AG04450 (cell line): Measurements from ENCODE around the gene MLXIPL. TPM values are rescaled to one million over a fixed set of nuclear protein-coding genes. Genes with fewer than 3 reads are reported as not detected.

ENCODE experiments used
- CTCF ChIA-PET: fragments of 300-600, 350-600 bp; formaldehyde crosslinking; extraction: SDS; loops from one replicate; lab custom pipeline; 2022; ENCODE audit warnings: antibody characterized with exemption, inconsistent platforms; lab: Charles Lee
- POLR2A ChIA-PET: fragments of 350-600 bp; formaldehyde crosslinking; extraction: SDS; loops from one replicate; lab custom pipeline; 2021; ENCODE audit warnings: antibody characterized with exemption, inconsistent platforms; lab: Yijun Ruan, JAX
- DNase-seq: peaks from one replicate; pipeline ENCODE4 v3.0.0-alpha.2; 2011; ENCODE audit warnings: low read depth, low spot score
- H3K27ac ChIP-seq: one replicate; pipeline ENCODE4 v1.5.1; 2012; ENCODE audit warnings: low read depth, low read length, control low read depth
- H3K27me3 ChIP-seq: one replicate; pipeline ENCODE4 v1.6.0; 2012; ENCODE audit warnings: low read length; ENCODE audit not compliant: control insufficient read depth, insufficient read depth
- H3K4me3 ChIP-seq: 2 replicates; pipeline ENCODE4 v1.5.1; 2011; ENCODE audit warnings: mild to moderate bottlenecking, low read depth, low read length, control low read depth
- H3K9me3 ChIP-seq: 2 replicates; pipeline ENCODE4 v1.5.1; 2012; ENCODE audit warnings: low read length; ENCODE audit not compliant: control insufficient read depth, insufficient read depth
- CTCF ChIP-seq: IDR thresholded peaks from 2 replicates; pipeline ENCODE4 v1.5.1; 2011; ENCODE audit warnings: low read depth, low read length, control low read depth, inconsistent platforms
- polyA plus RNA-seq: library from polyadenylated mRNA; depleted of rRNA; stranded (reverse); fragments of >200 nt; gene quantifications from 2 replicates; pipeline ENCODE4 v1.2.3, GENCODE V29; 2011

Gene MLXIPL
- polyA plus RNA-seq, 1 experiment: not detected

GRCh38 chr7:73572767-73573186 lies 51.5 kb downstream of the MLXIPL start:
- no peak for TF ChIP-seq CTCF

GRCh38 chr7:73570977-73571376 lies 53.3 kb downstream of the MLXIPL start:
- Histone ChIP-seq H3K9me3 (no peaks in the 10 kb centered on the region; the same call in 1 of the 2 replicates), H3K4me3 (no peak overlapping the region), H3K27me3 (no peaks in the 10 kb centered on the region), H3K27ac (no peak overlapping the region)
- CTCF ChIA-PET: no interaction called here
- DNase-seq: no peak
- no peak for TF ChIP-seq CTCF
- POLR2A ChIA-PET: no interaction called here

More at GRCh38 chr7:73572767-73573186, 51.5 kb downstream of the MLXIPL start:
- Histone ChIP-seq H3K9me3 (peaks cover 4% of the 10 kb centered on the region; the same call in 1 of the 2 replicates), H3K4me3 (no peak overlapping the region), H3K27me3 (no peaks in the 10 kb centered on the region), H3K27ac (no peak overlapping the region)
- POLR2A ChIA-PET: no interaction called here
- no peak for DNase-seq
- CTCF ChIA-PET: no interaction called here

DNA sequence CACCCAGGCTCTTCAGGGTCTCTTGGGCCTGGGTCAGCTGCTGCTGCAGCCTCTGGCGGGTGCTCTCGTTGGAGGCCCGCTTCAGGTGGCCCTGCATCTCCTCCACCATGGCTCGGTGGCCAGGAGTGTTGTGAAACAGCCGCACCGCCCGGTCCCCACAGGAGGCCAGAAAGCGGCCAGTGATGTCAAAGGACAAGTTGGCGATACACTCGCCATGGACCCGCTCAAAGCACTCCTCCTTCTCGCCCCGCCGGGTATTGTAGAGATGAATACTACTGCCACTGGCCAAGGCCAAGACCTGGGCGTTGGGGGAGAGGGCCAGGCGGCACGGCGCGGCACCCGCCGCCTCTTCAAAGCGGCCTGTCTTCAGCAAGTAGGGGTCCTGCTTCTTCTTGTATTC lies 53.8 kb downstream of the MLXIPL start:
- Histone ChIP-seq H3K27me3 (no peaks in the 10 kb centered on the region), H3K9me3 (no peaks in the 10 kb centered on the region; the same call in 1 of the 2 replicates), H3K27ac (no peak overlapping the region), H3K4me3 (no peak overlapping the region)
- DNase-seq: no peak
- ChIA-PET CTCF (no interaction called here), POLR2A (no interaction called here)
- TF ChIP-seq CTCF: no peak

- DNase-seq: no peak
- Histone ChIP-seq H3K4me3 (no peak overlapping the region), H3K27ac (no peak overlapping the region), H3K27me3 (no peaks in the 10 kb centered on the region), H3K9me3 (no peaks in the 10 kb centered on the region; the same call in 1 of the 2 replicates)
- POLR2A ChIA-PET: interaction anchor here (1.6 to 2.4 kb wide), 2 partner anchors 9 to 12 kb away, joined by 5 to 10 read pairs; partner anchors contain the start of genes BCL7B and TBL2
- CTCF ChIA-PET: no interaction called here
- TF ChIP-seq CTCF: no peak
Observed at GRCh38 chr7:73569042-73569608, 55.2 kb downstream of the MLXIPL start.

- TF ChIP-seq CTCF: no peak
- Histone ChIP-seq H3K27ac (no peak overlapping the region), H3K9me3 (no peaks in the 10 kb centered on the region; the same call in 1 of the 2 replicates), H3K27me3 (no peaks in the 10 kb centered on the region), H3K4me3 (no peak overlapping the region)
- CTCF ChIA-PET: no interaction called here
- DNase-seq: no peak
- POLR2A ChIA-PET: interaction anchor here (0.6 to 2.4 kb wide), 3 partner anchors 10 to 36 kb away, joined by 5 to 10 read pairs (median 8); partner anchors contain the start of genes BCL7B and TBL2
Observed at GRCh38 chr7:73567846-73568685, 56.3 kb downstream of the MLXIPL start.
